ENCODE measurements around the gene RGS17. TPM values are rescaled to one million over a fixed set of nuclear protein-coding genes. Genes with fewer than 3 reads are reported as not detected.

Gene RGS17
- total and polyA plus RNA-seq, 10 of the 15 experiments (the other 5 are each of a cell fraction or from before 2014, with no cell fraction given), result 0.06 to 0.29 (median 0.14) TPM; not detected in 4

- no TSS peak for BruUV-seq (replicated peaks)
- ChIA-PET SMC1A (ENCODE audit: uncharacterized antibody, unreplicated experiment) (no interaction called here), RAD21 (ENCODE audit: unreplicated experiment) (no interaction called here), POLR2A (no interaction called here), CTCF (no interaction called here)
- in situ Hi-C loops (cut with MboI) (no loop called here), intact Hi-C loops (cut with micrococcal nuclease; ENCODE audit: unreplicated experiment) (no loop called here)
- FAIRE-seq (no peak), DNase-seq (ENCODE audit: low read depth, low spot score) (no peak), ATAC-seq (no peak)
- Histone ChIP-seq H3K4me2 (ENCODE audit: control insufficient read depth, insufficient read depth) (no peak overlapping the region), H3K27ac (ENCODE audit: control insufficient read depth, insufficient read depth) (no peak overlapping the region), H3K36me3 (ENCODE audit: control insufficient read depth in 2 of 2, insufficient read depth in 2 of 2, low read length in 1 of 2) (no peaks in the 10 kb centered on the region), H4K20me1 (ENCODE audit: control insufficient read depth, insufficient read depth) (no peaks in the 10 kb centered on the region), H2AFZ (ENCODE audit: control insufficient read depth, low read depth, low read length) (no peak overlapping the region), H3K4me1 (ENCODE audit: control insufficient read depth, insufficient read depth, low read length) (no peaks in the 10 kb centered on the region), H3K4me3 (no peak overlapping the region), H3K9ac (ENCODE audit: control insufficient read depth, insufficient read depth, low read length) (no peak overlapping the region), H3K27me3 (replicated peaks in 1 of 2; ENCODE audit: control insufficient read depth in 2 of 2, insufficient read depth in 2 of 2, low read length in 1 of 2) (no peaks in the 10 kb centered on the region), H3K9me3 (replicated peaks; ENCODE audit: control insufficient read depth, insufficient read depth, low read length) (no peaks in the 10 kb centered on the region), H3K79me2 (ENCODE audit: control insufficient read depth, insufficient read depth, low read length) (no peaks in the 10 kb centered on the region)
- TF ChIP-seq E2F4 (IDR thresholded peaks at IDR 0.05; ENCODE audit: low read depth, low read length) (no peak), CEBPB (IDR thresholded peaks at IDR 0.05; ENCODE audit: borderline replicate concordance in 1 of 2, low read depth in 2 of 2, low read length in 2 of 2) (no peak), BACH1 (IDR thresholded peaks at IDR 0.05; ENCODE audit: borderline replicate concordance) (no peak), POLR2AphosphoS2 (IDR thresholded peaks at IDR 0.05; ENCODE audit: low read depth, low read length) (no peak)
- 49% methylated on average over 4 of the region's 4 CpGs for WGBS (ENCODE audit: insufficient coverage, insufficient replicate concordance, low lambda C conversion rate, missing lambda C conversion rate)
These were observed 12.1 kb upstream of the RGS17 start for GRCh38 chr6:153143200-153143599.

- H3K4me3 ChIP-seq, result no peak overlapping the region
- H3K27me3 ChIP-seq (replicated peaks in 1 of 2; ENCODE audit: control insufficient read depth in 2 of 2, insufficient read depth in 2 of 2, low read length in 1 of 2), result no peaks in the 10 kb centered on the region
- no peak overlapping the region for H3K4me2 ChIP-seq (ENCODE audit: control insufficient read depth, insufficient read depth)
- WGBS (ENCODE audit: insufficient coverage, insufficient replicate concordance, low lambda C conversion rate, missing lambda C conversion rate), result 12% methylated on average over 2 of the region's 2 CpGs
- H2AFZ ChIP-seq (ENCODE audit: control insufficient read depth, low read depth, low read length), result no peak overlapping the region
- intact Hi-C loops (cut with micrococcal nuclease; ENCODE audit: unreplicated experiment), result no loop called here
- H3K36me3 ChIP-seq (ENCODE audit: control insufficient read depth in 2 of 2, insufficient read depth in 2 of 2, low read length in 1 of 2), result no peaks in the 10 kb centered on the region
- in situ Hi-C loops (cut with MboI), result no loop called here
- ChIA-PET RAD21 (ENCODE audit: unreplicated experiment) (no interaction called here), SMC1A (ENCODE audit: uncharacterized antibody, unreplicated experiment) (no interaction called here), CTCF (interaction anchor here (1.0 kb wide), 1 partner anchor 15 kb away, joined by 3 read pairs; no protein-coding TSS in a partner anchor), POLR2A (no interaction called here)
- no peak for DNase-seq (ENCODE audit: low read depth, low spot score)
- H4K20me1 ChIP-seq (ENCODE audit: control insufficient read depth, insufficient read depth), result no peaks in the 10 kb centered on the region
- no peaks in the 10 kb centered on the region for H3K9me3 ChIP-seq (replicated peaks; ENCODE audit: control insufficient read depth, insufficient read depth, low read length)
- no peak for ATAC-seq
- no TSS peak for BruUV-seq (replicated peaks)
- H3K4me1 ChIP-seq (ENCODE audit: control insufficient read depth, insufficient read depth, low read length), result no peaks in the 10 kb centered on the region
- no peaks in the 10 kb centered on the region for H3K79me2 ChIP-seq (ENCODE audit: control insufficient read depth, insufficient read depth, low read length)
- no peak overlapping the region for H3K9ac ChIP-seq (ENCODE audit: control insufficient read depth, insufficient read depth, low read length)
- H3K27ac ChIP-seq (ENCODE audit: control insufficient read depth, insufficient read depth), result no peak overlapping the region
- FAIRE-seq, result no peak
- TF ChIP-seq CEBPZ (IDR thresholded peaks at IDR 0.05; ENCODE audit: low read depth, low read length) (no peak), ZNF592 (IDR thresholded peaks at IDR 0.05) (no peak), SIN3A (IDR thresholded peaks at IDR 0.05; ENCODE audit: low read depth, low read length) (no peak), TCF12 (IDR thresholded peaks at IDR 0.05; ENCODE audit: low read depth, low read length) (no peak), ZSCAN29 (IDR thresholded peaks at IDR 0.05) (no peak), POLR2AphosphoS5 (IDR thresholded peaks at IDR 0.05; ENCODE audit: low read length) (no peak)
These were observed 9.2 kb upstream of the RGS17 start for GRCh38 chr6:153140299-153140698.
